Esophagus muscularis mucosa (tissue), 4 donors: ENCODE results near the gene FAM117B. TPM values are rescaled to one million over a fixed set of nuclear protein-coding genes. Genes with fewer than 3 reads are reported as not detected.

Source experiments
- DNase-seq: peaks from one replicate; pipeline ENCODE4 v3.0.0-alpha.2; 2017; ENCODE audit errors: extremely low spot score
- H3K27ac ChIP-seq, 4 donors: fragments of 200-600 bp; sonication (generic); replicated peaks in 1 of 4; 1 replicate in 3 of 4; 2 replicates in 1 of 4; pipeline ENCODE4 v1.5.1; 2016 to 2019; ENCODE audit warnings: mild to moderate bottlenecking in 1 of 4
- H3K27me3 ChIP-seq, 4 donors: fragments of 200-600 bp; sonication (generic); one replicate each; pipeline versions ENCODE4 v1.5.1 to v1.6.0; 2016 to 2019
- H3K36me3 ChIP-seq, 4 donors: fragments of 200-600 bp; sonication (generic); one replicate each; pipeline ENCODE4 v1.5.1; 2016 to 2019
- H3K4me1 ChIP-seq, 4 donors: fragments of 200-600 bp; sonication (generic); one replicate each; pipeline ENCODE4 v1.5.1; 2016 to 2019
- H3K4me3 ChIP-seq, 4 donors: fragments of 200-600 bp; sonication (generic); 1 replicate in 2 of 4; 2 replicates in 2 of 4; pipeline ENCODE4 v1.5.1; 2016 to 2019; ENCODE audit warnings: mild to moderate bottlenecking in 4 of 4, moderate library complexity in 1 of 4
- H3K9me3 ChIP-seq, 4 donors: fragments of 200-600 bp; sonication (generic); 1 replicate in 3 of 4; 2 replicates in 1 of 4; pipeline ENCODE4 v1.5.1; 2016 to 2019
- CTCF ChIP-seq, 3 experiments: fragments of 200-600 bp in 2 of 3; fragments of 450-650 bp in 1 of 3; sonication (generic) in 2 of 3; IDR thresholded peaks; one replicate each; pipeline ENCODE4 v1.5.1; 2017 to 2019; ENCODE audit warnings: antibody characterized with exemption in 3 of 3, mild to moderate bottlenecking in 2 of 3, moderate library complexity in 1 of 3
- EP300 ChIP-seq: sonication (generic); formaldehyde crosslinking; IDR thresholded peaks from one replicate; pipeline ENCODE4 v1.6.1; 2017; ENCODE audit warnings: antibody characterized with exemption
- POLR2A ChIP-seq: fragments of 450-650 bp; IDR thresholded peaks from one replicate; pipeline ENCODE4 v1.6.1; 2017; ENCODE audit warnings: antibody characterized with exemption, moderate library complexity, mild to moderate bottlenecking, low read depth
- POLR2AphosphoS5 ChIP-seq, 2 donors: sonication (generic); formaldehyde crosslinking; IDR thresholded peaks; one replicate each; pipeline ENCODE4 v1.6.1; 2017; ENCODE audit warnings: antibody characterized with exemption in 2 of 2
- WGBS: methylation state at CpG from one replicate; pipeline ENCODE4 v1.1.5; 2018; 5-methylcytosine and 5-hydroxymethylcytosine counted together
- intact Hi-C: fragments of 100-400 bp; cut with DNase I; formaldehyde crosslinking; loops from one replicate; pipeline ENCODE4 v1.15.1; 2023
- total RNA-seq, 4 donors: library from RNA; depleted of rRNA; stranded (reverse); fragments of >200 nt; gene quantifications; one replicate each; pipeline versions ENCODE4 v1.1.0 to v1.2.1, GENCODE V29; 2016

FAM117B gene
- total RNA-seq, 4 donors from 2014 or later, result 2.8 to 5.0 (median 4.2) TPM

DNA sequence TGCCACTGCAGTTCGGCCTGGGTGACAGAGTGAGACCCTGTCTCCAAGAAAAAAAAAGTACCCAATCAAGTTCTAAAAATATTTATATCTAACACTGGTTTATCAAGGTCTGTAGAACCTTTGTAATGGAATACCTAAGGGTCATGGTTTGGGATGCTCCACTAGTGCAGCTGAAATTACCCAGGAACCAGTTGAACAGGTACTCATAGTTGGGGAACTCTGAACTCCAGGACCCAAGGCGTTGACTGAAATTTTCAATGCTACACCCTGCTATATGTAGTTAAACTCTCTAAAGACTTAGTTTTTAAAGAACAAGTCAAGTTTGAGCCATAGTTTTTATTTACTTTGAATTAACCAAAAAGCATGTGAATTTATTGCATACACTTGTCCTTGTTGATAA, 55.1 kb downstream of the FAM117B start:
- H3K27ac ChIP-seq, result no peak overlapping the region
- TF ChIP-seq CTCF (IDR thresholded peaks at IDR 0.05) (no peak), POLR2A (no peak), EP300 (no peak), POLR2AphosphoS5 (IDR thresholded peaks at IDR 0.05) (no peak)
- WGBS, result 90% methylated on average over 2 of the region's 2 CpGs
- intact Hi-C loops, result no loop called here
- H3K9me3 ChIP-seq, result no peaks in the 10 kb centered on the region
- H3K4me1 ChIP-seq, result no peaks in the 10 kb centered on the region
- H3K4me3 ChIP-seq, result no peak overlapping the region
- H3K27me3 ChIP-seq, result no peaks in the 10 kb centered on the region
- H3K36me3 ChIP-seq, result no peaks in the 10 kb centered on the region
- no peak for DNase-seq

DNA sequence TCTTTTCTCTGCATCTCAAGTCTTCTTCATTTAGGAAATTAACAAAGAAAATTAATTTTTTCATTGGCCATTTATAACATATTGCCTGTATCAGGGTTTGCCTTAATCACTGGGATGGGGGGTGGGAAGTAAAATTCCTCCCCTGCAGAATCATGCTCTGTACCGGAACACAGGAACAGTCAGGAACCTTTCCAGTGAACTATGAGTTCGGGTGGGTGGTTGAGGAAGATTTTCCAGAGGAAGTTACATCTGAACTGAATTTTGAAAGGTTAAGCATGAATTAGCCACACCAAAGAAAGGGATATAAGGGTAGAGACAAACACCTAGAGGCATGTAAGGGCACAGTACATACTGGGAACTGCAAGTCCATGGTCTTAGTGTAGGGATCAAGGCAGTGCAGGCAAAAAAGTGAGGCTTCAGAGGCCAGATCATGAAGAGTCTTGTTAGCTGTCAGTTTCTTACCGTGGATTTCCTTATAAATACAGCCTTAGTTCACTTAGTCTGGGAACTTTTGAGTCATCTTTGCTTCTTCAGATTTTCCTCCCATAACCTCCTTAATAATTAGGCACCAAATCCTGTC, 55.6 kb downstream of the FAM117B start:
- H3K36me3 ChIP-seq, result no peaks in the 10 kb centered on the region
- H3K4me3 ChIP-seq, result no peak overlapping the region
- H3K9me3 ChIP-seq, result no peaks in the 10 kb centered on the region
- H3K4me1 ChIP-seq, result no peaks in the 10 kb centered on the region
- no peak for DNase-seq
- H3K27me3 ChIP-seq, result no peaks in the 10 kb centered on the region
- TF ChIP-seq EP300 (no peak), POLR2AphosphoS5 (IDR thresholded peaks at IDR 0.05) (no peak), CTCF (IDR thresholded peaks at IDR 0.05) (no peak), POLR2A (no peak)
- 75% methylated on average over 3 of the region's 3 CpGs for WGBS
- no peak overlapping the region for H3K27ac ChIP-seq
- intact Hi-C loops, result no loop called here

- no peak for DNase-seq
- Histone ChIP-seq H3K9me3 (no peaks in the 10 kb centered on the region), H3K27ac (no peak overlapping the region), H3K36me3 (peaks cover 0 to 13% (median 0%) of the 10 kb centered on the region in 4 donors), H3K4me3 (no peak overlapping the region), H3K4me1 (no peaks in the 10 kb centered on the region), H3K27me3 (no peaks in the 10 kb centered on the region)
- intact Hi-C loops, result no loop called here
- WGBS, result 96% methylated on average over 4 of the region's 4 CpGs
- TF ChIP-seq POLR2A, result no peak
Measured at GRCh38 chr2:202693503-202693902, 58.7 kb downstream of the FAM117B start.

GRCh38 chr2:202695166-202695565, 60.4 kb downstream of the FAM117B start:
- TF ChIP-seq POLR2AphosphoS5 (IDR thresholded peaks at IDR 0.05) (no peak), CTCF (IDR thresholded peaks at IDR 0.05) (no peak), EP300 (no peak), POLR2A (no peak)
- Histone ChIP-seq H3K4me1 (no peaks in the 10 kb centered on the region), H3K4me3 (no peak overlapping the region), H3K36me3 (peaks cover 0 to 13% (median 0%) of the 10 kb centered on the region in 4 donors), H3K27me3 (no peaks in the 10 kb centered on the region), H3K9me3 (no peaks in the 10 kb centered on the region), H3K27ac (no peak overlapping the region)
- WGBS, result 91% methylated on average over 9 of the region's 9 CpGs
- intact Hi-C loops, result no loop called here
- DNase-seq, result no peak

DNA sequence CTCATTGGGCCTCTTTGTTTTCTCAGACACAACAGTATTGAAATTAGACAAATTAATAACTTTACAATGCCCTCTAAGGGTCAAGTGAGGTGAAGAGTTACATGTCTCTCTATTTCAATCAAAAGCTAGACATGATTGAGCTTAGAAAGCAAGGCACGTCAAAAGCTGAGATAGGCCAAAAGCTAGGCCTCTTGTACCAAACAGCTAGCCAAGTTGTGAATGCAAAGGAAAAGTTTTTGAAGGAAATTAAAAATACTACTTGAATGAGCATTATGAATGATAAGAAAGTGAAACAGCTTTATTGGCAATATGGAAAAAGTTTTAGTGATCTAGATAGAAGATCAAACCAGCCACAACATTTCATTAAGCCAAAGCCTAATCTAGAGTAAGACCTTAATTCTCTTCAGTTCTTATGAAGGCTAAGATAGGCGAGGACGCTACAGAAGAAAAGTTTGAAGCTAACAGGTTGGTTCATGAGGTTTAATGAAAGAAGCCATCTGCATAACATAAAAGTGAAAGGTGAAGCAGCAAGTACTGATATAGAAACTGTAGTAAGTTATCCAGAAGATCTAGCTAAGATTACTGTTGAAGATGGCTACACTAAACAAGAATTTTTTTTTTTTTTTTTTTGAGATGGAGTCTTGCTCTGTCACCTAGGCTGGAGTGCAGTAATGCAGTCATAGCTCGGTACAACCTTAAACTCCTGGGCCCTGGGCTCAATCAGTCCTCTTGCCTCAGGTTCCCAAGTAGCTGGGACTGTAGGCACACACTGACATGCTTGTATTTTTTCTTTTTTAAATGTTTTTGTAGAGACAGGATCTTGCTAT, 65.5 kb downstream of the FAM117B start:
- Histone ChIP-seq H3K27me3 (no peaks in the 10 kb centered on the region), H3K27ac (no peak overlapping the region), H3K36me3 (peaks cover 0 to 13% (median 0%) of the 10 kb centered on the region in 4 donors), H3K4me3 (no peak overlapping the region), H3K4me1 (no peaks in the 10 kb centered on the region), H3K9me3 (no peaks in the 10 kb centered on the region)
- TF ChIP-seq POLR2A (no peak), CTCF (IDR thresholded peaks at IDR 0.05) (no peak), EP300 (no peak), POLR2AphosphoS5 (IDR thresholded peaks at IDR 0.05) (no peak)
- no peak for DNase-seq
- WGBS, result 95% methylated on average over 4 of the region's 4 CpGs
- intact Hi-C loops, result no loop called here
